CD14-positive monocyte (primary cell): ENCODE data around the gene MYO7A. TPM values are rescaled to one million over a fixed set of nuclear protein-coding genes. Genes with fewer than 3 reads are reported as not detected.

ENCODE experiments used
- DNase-seq, 3 donors: peaks; one replicate each; pipeline ENCODE4 v3.0.0-alpha.2; 2011 to 2022
- H2AFZ ChIP-seq: 2 replicates; pipeline ENCODE4 v1.6.0; 2012; ENCODE audit warnings: mild to moderate bottlenecking, low read depth, low read length, inconsistent platforms; ENCODE audit not compliant: insufficient read depth, poor library complexity, severe bottlenecking
- H3K27ac ChIP-seq, 2 donors: 1 replicate in 1 of 2; 2 replicates in 1 of 2; pipeline ENCODE4 v1.5.1; 2012 to 2013; ENCODE audit warnings: low read length in 2 of 2, control low read depth in 1 of 2, inconsistent platforms in 1 of 2, low read depth in 1 of 2, mild to moderate bottlenecking in 1 of 2
- H3K27me3 ChIP-seq, 2 donors: one replicate each; pipeline versions ENCODE4 v1.6.0 to v1.6.1; 2011 to 2013; ENCODE audit warnings: low read length in 2 of 2; ENCODE audit not compliant: control insufficient read depth in 2 of 2, insufficient read depth in 2 of 2
- H3K36me3 ChIP-seq, 2 donors: replicated peaks in 1 of 2; 1 replicate in 1 of 2; 2 replicates in 1 of 2; pipeline versions ENCODE4 v1.5.1 to v1.6.1; 2012 to 2013; ENCODE audit warnings: low read length in 2 of 2, control low read depth in 1 of 2, inconsistent platforms in 1 of 2, mild to moderate bottlenecking in 1 of 2; ENCODE audit not compliant: insufficient read depth in 2 of 2, control insufficient read depth in 1 of 2
- H3K4me1 ChIP-seq, 2 donors: 1 replicate in 1 of 2; 2 replicates in 1 of 2; pipeline versions ENCODE4 v1.5.1 to v1.6.1; 2012 to 2013; ENCODE audit warnings: low read length in 2 of 2, control low read depth in 1 of 2, inconsistent platforms in 1 of 2, mild to moderate bottlenecking in 1 of 2, moderate library complexity in 1 of 2; ENCODE audit not compliant: insufficient read depth in 2 of 2, control insufficient read depth in 1 of 2
- H3K4me2 ChIP-seq: replicated peaks from 2 replicates; pipeline ENCODE3; 2012; ENCODE audit warnings: low read length, moderate library complexity, mild to moderate bottlenecking; ENCODE audit not compliant: poor library complexity, severe bottlenecking; ENCODE audit errors: extremely low read depth
- H3K4me3 ChIP-seq, 3 experiments: fragments of 200-600 bp in 1 of 3; sonication (generic) in 1 of 3; replicated peaks in 1 of 3; 1 replicate in 2 of 3; 2 replicates in 1 of 3; pipeline ENCODE4 v1.5.1; 2011 to 2013; ENCODE audit warnings: low read length in 3 of 3, mild to moderate bottlenecking in 3 of 3, control low read depth in 2 of 3, low read depth in 2 of 3, inconsistent platforms in 1 of 3, moderate library complexity in 1 of 3
- H3K79me2 ChIP-seq: 2 replicates; pipeline ENCODE4 v1.6.0; 2012; ENCODE audit warnings: mild to moderate bottlenecking, control low read depth, inconsistent platforms, low read length, moderate library complexity; ENCODE audit not compliant: insufficient read depth
- H3K9ac ChIP-seq: 2 replicates; pipeline ENCODE4 v1.6.0; 2017; ENCODE audit warnings: low read length, mild to moderate bottlenecking; ENCODE audit not compliant: insufficient read depth, poor library complexity, severe bottlenecking
- H3K9me3 ChIP-seq, 2 donors: replicated peaks in 1 of 2; 1 replicate in 1 of 2; 2 replicates in 1 of 2; pipeline versions ENCODE4 v1.5.1 to v1.6.1; 2012 to 2013; ENCODE audit warnings: low read length in 2 of 2, control low read depth in 1 of 2; ENCODE audit not compliant: control insufficient read depth in 1 of 2, insufficient read depth in 1 of 2
- H4K20me1 ChIP-seq: 2 replicates; pipeline ENCODE4 v1.6.0; 2012; ENCODE audit warnings: mild to moderate bottlenecking, low read length, control low read depth, moderate library complexity; ENCODE audit not compliant: insufficient read depth
- H3K27ac Mint-ChIP-seq, 7 donors: one replicate each; pipeline ENCODE4 v1.8.0; 2020; ENCODE audit warnings: mild to moderate bottlenecking in 7 of 7, mixed read lengths in 7 of 7, moderate library complexity in 6 of 7, inconsistent platforms in 2 of 7
- H3K27me3 Mint-ChIP-seq, 3 donors: one replicate each; pipeline ENCODE4 v1.8.0; 2021 to 2022; ENCODE audit warnings: low read depth in 3 of 3, mild to moderate bottlenecking in 3 of 3, mixed read lengths in 3 of 3, moderate library complexity in 3 of 3, inconsistent platforms in 1 of 3
- H3K36me3 Mint-ChIP-seq, 2 donors: one replicate each; pipeline ENCODE4 v1.8.0; 2020; ENCODE audit warnings: mixed read lengths in 2 of 2, inconsistent platforms in 1 of 2, mild to moderate bottlenecking in 1 of 2
- H3K4me1 Mint-ChIP-seq: one replicate; pipeline ENCODE4 v1.8.0; 2020; ENCODE audit warnings: mild to moderate bottlenecking, mixed read lengths
- H3K4me3 Mint-ChIP-seq, 2 donors: one replicate each; pipeline ENCODE4 v1.8.0; 2020; ENCODE audit warnings: mild to moderate bottlenecking in 2 of 2, mixed read lengths in 2 of 2, moderate library complexity in 1 of 2
- H3K9me3 Mint-ChIP-seq, 7 donors: one replicate each; pipeline ENCODE4 v1.8.0; 2020 to 2022; ENCODE audit warnings: mixed read lengths in 7 of 7, mild to moderate bottlenecking in 6 of 7, moderate library complexity in 6 of 7, inconsistent platforms in 2 of 7
- WGBS: methylation state at CpG from one replicate; pipeline ENCODE4 v1.1.5; 2013; ENCODE audit warnings: missing lambda C conversion rate; ENCODE audit not compliant: insufficient coverage; 5-methylcytosine and 5-hydroxymethylcytosine counted together
- intact Hi-C, 2 donors: fragments of 100-400 bp; cut with micrococcal nuclease; formaldehyde crosslinking; loops; one replicate each; pipeline versions ENCODE4 v1.15.0 to v1.15.1; 2023
- polyA plus RNA-seq, 3 donors: library from polyadenylated mRNA; depleted of rRNA in 1 of 3; unstranded in 2 of 3; stranded (reverse) in 1 of 3; fragments of 300-500 nt in 2 of 3; fragments of >200 nt in 1 of 3; fragmentation: Illumina TruSeq in 2 of 3; gene quantifications; 1 replicate in 2 of 3; 2 replicates in 1 of 3; pipeline ENCODE4 v1.2.3, GENCODE V29; 2012 to 2021
- TF ChIP-seq, protein P1 (sequence below): fragments of 200-600 bp; IDR thresholded peaks from one replicate; pipeline ENCODE4 v1.8.0; 2022; ENCODE audit warnings: antibody characterized with exemption, mild to moderate bottlenecking

The MYO7A gene
- polyA plus RNA-seq, 3 donors = 3.5 to 7.8 (median 3.6) TPM

DNA sequence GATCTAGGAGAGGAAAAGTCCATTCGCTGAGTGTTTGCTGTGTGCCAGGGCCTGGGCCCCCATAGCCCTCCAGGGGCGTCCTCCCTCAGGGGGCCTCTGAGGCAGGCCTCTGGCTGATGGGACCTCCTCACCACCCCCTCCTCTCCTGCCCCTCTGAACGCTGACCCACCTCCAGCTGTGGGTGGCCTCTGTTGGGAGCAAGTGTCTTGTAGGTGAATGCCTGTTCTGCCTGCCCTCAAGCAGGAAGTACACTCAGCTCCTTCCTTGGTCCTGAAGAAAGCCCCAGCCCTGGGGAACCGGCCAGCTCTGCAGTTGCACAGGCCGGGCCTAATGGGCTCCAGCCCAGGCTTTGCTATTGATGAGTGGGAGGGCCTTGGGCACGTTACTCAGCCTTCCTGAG lies 3.5 kb downstream of the MYO7A start:
- TF ChIP-seq, protein P1, sequence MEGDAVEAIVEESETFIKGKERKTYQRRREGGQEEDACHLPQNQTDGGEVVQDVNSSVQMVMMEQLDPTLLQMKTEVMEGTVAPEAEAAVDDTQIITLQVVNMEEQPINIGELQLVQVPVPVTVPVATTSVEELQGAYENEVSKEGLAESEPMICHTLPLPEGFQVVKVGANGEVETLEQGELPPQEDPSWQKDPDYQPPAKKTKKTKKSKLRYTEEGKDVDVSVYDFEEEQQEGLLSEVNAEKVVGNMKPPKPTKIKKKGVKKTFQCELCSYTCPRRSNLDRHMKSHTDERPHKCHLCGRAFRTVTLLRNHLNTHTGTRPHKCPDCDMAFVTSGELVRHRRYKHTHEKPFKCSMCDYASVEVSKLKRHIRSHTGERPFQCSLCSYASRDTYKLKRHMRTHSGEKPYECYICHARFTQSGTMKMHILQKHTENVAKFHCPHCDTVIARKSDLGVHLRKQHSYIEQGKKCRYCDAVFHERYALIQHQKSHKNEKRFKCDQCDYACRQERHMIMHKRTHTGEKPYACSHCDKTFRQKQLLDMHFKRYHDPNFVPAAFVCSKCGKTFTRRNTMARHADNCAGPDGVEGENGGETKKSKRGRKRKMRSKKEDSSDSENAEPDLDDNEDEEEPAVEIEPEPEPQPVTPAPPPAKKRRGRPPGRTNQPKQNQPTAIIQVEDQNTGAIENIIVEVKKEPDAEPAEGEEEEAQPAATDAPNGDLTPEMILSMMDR = no peak
- peaks cover 16 to 24% (median 16%) of the 10 kb centered on the region in 3 donors for H3K27me3 Mint-ChIP-seq
- no peak overlapping the region for H3K27ac Mint-ChIP-seq

DNA sequence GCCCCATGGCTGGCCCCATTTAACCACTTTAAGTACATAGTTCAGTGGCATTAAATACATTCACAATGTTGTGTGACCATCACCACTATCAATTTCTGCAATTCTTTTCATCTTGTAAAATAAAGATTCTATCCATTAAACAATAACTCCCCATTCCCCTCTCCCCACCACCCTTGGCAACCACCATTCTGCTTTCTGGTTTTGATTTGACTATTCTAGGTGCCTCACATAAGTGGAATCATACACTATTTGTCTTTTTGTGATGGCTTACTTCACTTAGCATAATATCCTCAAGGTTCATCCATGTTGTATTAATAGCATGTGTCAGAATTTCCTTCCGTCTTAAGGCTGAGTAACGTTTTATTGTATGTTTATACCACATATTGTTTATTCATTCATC lies 7.0 kb downstream of the MYO7A start:
- Histone ChIP-seq H3K9me3 (peaks cover 0 to 3% of the 10 kb centered on the region in 2 donors), H3K79me2 (no peaks in the 10 kb centered on the region), H3K27ac (no peak overlapping the region), H3K4me3 (no peak overlapping the region), H2AFZ (no peak overlapping the region), H3K36me3 (no peaks in the 10 kb centered on the region), H4K20me1 (no peaks in the 10 kb centered on the region), H3K4me2 (no peak overlapping the region), H3K4me1 (no peaks in the 10 kb centered on the region), H3K27me3 (peaks cover 7 to 33% of the 10 kb centered on the region in 2 donors), H3K9ac (no peak overlapping the region)
- WGBS = no CpG with 5 or more reads among the region's 2 CpGs
- Mint-ChIP-seq H3K27ac (no peak overlapping the region), H3K4me3 (no peak overlapping the region), H3K9me3 (peaks cover 0 to 2% (median 0%) of the 10 kb centered on the region in 7 donors), H3K27me3 (peaks cover 35 to 43% (median 38%) of the 10 kb centered on the region in 3 donors), H3K36me3 (no peaks in the 10 kb centered on the region), H3K4me1 (no peaks in the 10 kb centered on the region)
- TF ChIP-seq, protein P1 = no peak
- DNase-seq = no peak
- intact Hi-C loops = no loop called here

More for the DNA sequence above, 3.5 kb downstream of the MYO7A start:
- WGBS = 33% methylated on average over 1 of the region's 6 CpGs
- Histone ChIP-seq H2AFZ (no peak overlapping the region), H3K27me3 (peaks cover 0 to 17% of the 10 kb centered on the region in 2 donors), H3K4me3 (no peak overlapping the region), H3K9ac (no peak overlapping the region), H3K9me3 (no peaks in the 10 kb centered on the region), H3K27ac (no peak overlapping the region), H3K36me3 (no peaks in the 10 kb centered on the region), H3K4me2 (no peak overlapping the region), H4K20me1 (no peaks in the 10 kb centered on the region), H3K4me1 (peaks cover 9 to 15% of the 10 kb centered on the region in 2 donors), H3K79me2 (no peaks in the 10 kb centered on the region)
- H3K4me3 Mint-ChIP-seq = no peak overlapping the region
- intact Hi-C loops = no loop called here
- H3K36me3 Mint-ChIP-seq = no peaks in the 10 kb centered on the region
- peaks cover 0 to 5% (median 0%) of the 10 kb centered on the region in 7 donors for H3K9me3 Mint-ChIP-seq
- H3K4me1 Mint-ChIP-seq = peaks cover 13% of the 10 kb centered on the region
- no peak for DNase-seq
